GM12878 (cell line): ENCODE data around the gene TSHZ2.

Experiments used
- BHLHE40 ChIP-seq, 2 experiments: fragments of 450-650 bp in 1 of 2; IDR thresholded peaks; 2 replicates each; pipeline ENCODE4 v1.6.1; 2011 to 2017; ENCODE audit warnings: low read depth in 2 of 2, borderline replicate concordance in 1 of 2, improper control_type of control experiment in 1 of 2, low read length in 1 of 2, mild to moderate bottlenecking in 1 of 2
- EZH2 ChIP-seq: IDR thresholded peaks from 2 replicates; pipeline ENCODE4 v1.6.1; 2012; ENCODE audit warnings: low read depth, mild to moderate bottlenecking, control low read depth, inconsistent platforms, low read length, borderline replicate concordance; ENCODE audit not compliant: control insufficient read depth
- POLR2A ChIP-seq: IDR thresholded peaks from 2 replicates; pipeline ENCODE4 v1.6.1; 2011; ENCODE audit warnings: low read depth, mild to moderate bottlenecking, low read length
- TF ChIP-seq, protein P1 (sequence below), 3 experiments: IDR thresholded peaks in 2 of 3; conservative IDR thresholded peaks in 1 of 3; 2 replicates each; pipeline ENCODE4 v1.5.1; 2011; ENCODE audit warnings: low read depth in 3 of 3, low read length in 3 of 3, mild to moderate bottlenecking in 3 of 3, control low read depth in 2 of 3, moderate library complexity in 2 of 3, inconsistent platforms in 1 of 3, mixed read lengths in 1 of 3; ENCODE audit not compliant: control insufficient read depth in 2 of 3, insufficient read depth in 1 of 3; ENCODE audit errors: extremely low read depth in 1 of 3

DNA sequence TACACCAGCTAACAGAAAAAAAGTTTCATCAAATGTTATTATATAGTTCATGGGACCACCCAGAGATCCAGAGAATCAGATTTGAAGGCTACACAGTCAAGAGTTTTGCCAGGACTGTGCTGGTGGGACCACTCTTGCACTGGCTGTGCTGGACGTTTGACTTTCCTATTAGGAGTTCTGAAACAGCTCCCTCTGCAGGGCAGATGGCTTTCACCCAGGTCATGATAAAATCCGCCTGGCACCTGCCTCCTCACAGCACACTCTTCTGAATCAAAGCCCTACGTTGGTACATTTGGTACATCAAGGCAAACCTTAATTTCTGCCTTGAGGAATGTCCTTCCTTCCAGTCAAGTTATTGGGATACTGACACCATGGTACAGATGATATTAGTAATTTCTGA is 319.4 kb downstream of the TSHZ2 start:
- no peak for TF ChIP-seq POLR2A
- TF ChIP-seq BHLHE40 (IDR thresholded peaks at IDR 0.05; ENCODE audit: borderline replicate concordance in 1 of 2, low read depth in 2 of 2, low read length in 1 of 2): no peak
- TF ChIP-seq, protein P1, sequence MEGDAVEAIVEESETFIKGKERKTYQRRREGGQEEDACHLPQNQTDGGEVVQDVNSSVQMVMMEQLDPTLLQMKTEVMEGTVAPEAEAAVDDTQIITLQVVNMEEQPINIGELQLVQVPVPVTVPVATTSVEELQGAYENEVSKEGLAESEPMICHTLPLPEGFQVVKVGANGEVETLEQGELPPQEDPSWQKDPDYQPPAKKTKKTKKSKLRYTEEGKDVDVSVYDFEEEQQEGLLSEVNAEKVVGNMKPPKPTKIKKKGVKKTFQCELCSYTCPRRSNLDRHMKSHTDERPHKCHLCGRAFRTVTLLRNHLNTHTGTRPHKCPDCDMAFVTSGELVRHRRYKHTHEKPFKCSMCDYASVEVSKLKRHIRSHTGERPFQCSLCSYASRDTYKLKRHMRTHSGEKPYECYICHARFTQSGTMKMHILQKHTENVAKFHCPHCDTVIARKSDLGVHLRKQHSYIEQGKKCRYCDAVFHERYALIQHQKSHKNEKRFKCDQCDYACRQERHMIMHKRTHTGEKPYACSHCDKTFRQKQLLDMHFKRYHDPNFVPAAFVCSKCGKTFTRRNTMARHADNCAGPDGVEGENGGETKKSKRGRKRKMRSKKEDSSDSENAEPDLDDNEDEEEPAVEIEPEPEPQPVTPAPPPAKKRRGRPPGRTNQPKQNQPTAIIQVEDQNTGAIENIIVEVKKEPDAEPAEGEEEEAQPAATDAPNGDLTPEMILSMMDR (IDR thresholded peaks at IDR 0.05 in 2 of 3, conservative IDR thresholded peaks at IDR 0.05 in 1 of 3; ENCODE audit: control insufficient read depth in 2 of 3, extremely low read depth in 1 of 3, insufficient read depth in 1 of 3, low read depth in 3 of 3, low read length in 3 of 3): peak; percentile 29 to 41 (median 31); a peak in 5 of 6 replicates
- no peak for TF ChIP-seq EZH2
